Neural progenitor cell (in vitro differentiated cells): ENCODE measurements around the gene MYCN. TPM values are rescaled to one million over a fixed set of nuclear protein-coding genes. Genes with fewer than 3 reads are reported as not detected.

Source experiments
- DNase-seq: peaks from one replicate; pipeline ENCODE4 v3.0.0-alpha.2; 2016; ENCODE audit warnings: low spot score
- H2AFZ ChIP-seq: fragments of 200-600 bp; sonication (generic); replicated peaks from 2 replicates; pipeline ENCODE4 v1.6.1; 2016; ENCODE audit warnings: antibody characterized with exemption
- H3F3A ChIP-seq: fragments of 200-600 bp; sonication (generic); 2 replicates; pipeline ENCODE4 v1.6.1; 2016; ENCODE audit warnings: antibody characterized with exemption, low read depth
- H3K27ac ChIP-seq: fragments of 200-600 bp; sonication (generic); 2 replicates; pipeline ENCODE4 v1.5.1; 2016; ENCODE audit warnings: mild to moderate bottlenecking
- H3K27me3 ChIP-seq: fragments of 200-600 bp; sonication (generic); 2 replicates; pipeline ENCODE4 v1.6.1; 2016; ENCODE audit warnings: mild to moderate bottlenecking, moderate library complexity
- H3K36me3 ChIP-seq: fragments of 200-600 bp; sonication (generic); 2 replicates; pipeline ENCODE4 v1.5.1; 2016
- H3K4me1 ChIP-seq: fragments of 200-600 bp; sonication (generic); 2 replicates; pipeline ENCODE4 v1.6.1; 2016; ENCODE audit warnings: mixed run types
- H3K4me2 ChIP-seq: fragments of 200-600 bp; sonication (generic); 2 replicates; pipeline ENCODE4 v1.6.1; 2016
- H3K4me3 ChIP-seq: fragments of 200-600 bp; sonication (generic); 2 replicates; pipeline ENCODE4 v1.5.1; 2016
- H3K79me2 ChIP-seq: fragments of 200-600 bp; sonication (generic); 2 replicates; pipeline ENCODE4 v1.6.1; 2016; ENCODE audit warnings: low read depth
- H3K9ac ChIP-seq: fragments of 200-600 bp; sonication (generic); 2 replicates; pipeline ENCODE4 v1.6.1; 2016
- H3K9me3 ChIP-seq: fragments of 200-600 bp; sonication (generic); 2 replicates; pipeline ENCODE4 v1.5.1; 2016; ENCODE audit warnings: low read depth
- H4K20me1 ChIP-seq: fragments of 200-600 bp; sonication (generic); 2 replicates; pipeline ENCODE4 v1.6.1; 2016; ENCODE audit warnings: low read depth
- H3K27ac Mint-ChIP-seq: 3 replicates; pipeline ENCODE4 v1.8.0; 2021; ENCODE audit warnings: mixed read lengths
- H3K27me3 Mint-ChIP-seq: 2 replicates; pipeline ENCODE4 v1.8.0; 2022; ENCODE audit warnings: low read depth, mild to moderate bottlenecking, inconsistent platforms, moderate library complexity, mixed read lengths; ENCODE audit not compliant: insufficient read depth
- H3K36me3 Mint-ChIP-seq: 3 replicates; pipeline ENCODE4 v1.8.0; 2021; ENCODE audit warnings: mixed read lengths
- H3K4me1 Mint-ChIP-seq: 3 replicates; pipeline ENCODE4 v1.8.0; 2021; ENCODE audit warnings: mixed read lengths
- H3K4me3 Mint-ChIP-seq: 3 replicates; pipeline ENCODE4 v1.8.0; 2021; ENCODE audit warnings: mild to moderate bottlenecking, moderate library complexity, mixed read lengths
- H3K9me3 Mint-ChIP-seq: 3 replicates; pipeline ENCODE4 v1.8.0; 2020; ENCODE audit warnings: mixed read lengths
- EZH2 ChIP-seq: fragments of 200-600 bp; sonication (generic); IDR thresholded peaks from 2 replicates; pipeline ENCODE4 v1.6.1; 2017; ENCODE audit warnings: antibody characterized with exemption, mild to moderate bottlenecking, moderate library complexity
- EZH2phosphoT487 ChIP-seq: fragments of 200-600 bp; sonication (generic); IDR thresholded peaks from 2 replicates; pipeline ENCODE4 v1.6.1; 2017; ENCODE audit warnings: antibody characterized with exemption
- total RNA-seq: library from RNA; depleted of rRNA; stranded (reverse); fragments of >200 nt; gene quantifications from 2 replicates; pipeline ENCODE4 v1.2.3, GENCODE V29; 2015; ENCODE audit warnings: low replicate concordance
- TF ChIP-seq, protein P1 (sequence below): fragments of 200-600 bp; sonication (generic); IDR thresholded peaks from 2 replicates; pipeline ENCODE4 v1.5.1; 2017; ENCODE audit warnings: antibody characterized with exemption, mild to moderate bottlenecking

Gene MYCN
- total RNA-seq, 1 donor from 2014 or later, result 24.7 TPM

DNA sequence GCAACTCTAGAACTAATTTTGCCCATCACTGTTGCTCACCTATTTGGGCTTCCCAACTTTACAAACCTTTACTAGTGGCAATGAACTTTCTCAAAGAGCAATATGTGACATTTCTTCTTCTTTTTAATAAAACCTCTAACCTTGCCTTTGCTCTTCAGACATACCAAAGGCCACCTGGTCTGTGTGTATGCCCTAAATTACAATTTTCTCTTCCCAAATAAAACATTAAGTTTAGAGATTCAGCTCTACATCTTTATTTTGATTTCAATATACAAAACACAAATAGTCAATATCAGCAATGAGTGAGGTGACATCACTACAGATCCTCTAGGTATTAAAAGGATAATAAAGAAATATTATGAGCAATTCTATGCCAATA is 35.1 kb upstream of the MYCN start:
- Mint-ChIP-seq H3K4me3 (no peak overlapping the region), H3K36me3 (no peaks in the 10 kb centered on the region), H3K4me1 (no peaks in the 10 kb centered on the region), H3K27ac (no peak overlapping the region), H3K9me3 (peaks cover 20% of the 10 kb centered on the region), H3K27me3 (peaks cover 2% of the 10 kb centered on the region)
- Histone ChIP-seq H2AFZ (no peak overlapping the region), H3K9me3 (no peaks in the 10 kb centered on the region), H3K27me3 (no peaks in the 10 kb centered on the region), H3K79me2 (no peaks in the 10 kb centered on the region), H3K4me1 (no peaks in the 10 kb centered on the region), H4K20me1 (no peaks in the 10 kb centered on the region), H3K36me3 (no peaks in the 10 kb centered on the region), H3K4me2 (no peak overlapping the region), H3K4me3 (no peak overlapping the region), H3K27ac (no peak overlapping the region), H3K9ac (no peak overlapping the region), H3F3A (no peaks in the 10 kb centered on the region)
- DNase-seq, result no peak
- TF ChIP-seq, protein P1, sequence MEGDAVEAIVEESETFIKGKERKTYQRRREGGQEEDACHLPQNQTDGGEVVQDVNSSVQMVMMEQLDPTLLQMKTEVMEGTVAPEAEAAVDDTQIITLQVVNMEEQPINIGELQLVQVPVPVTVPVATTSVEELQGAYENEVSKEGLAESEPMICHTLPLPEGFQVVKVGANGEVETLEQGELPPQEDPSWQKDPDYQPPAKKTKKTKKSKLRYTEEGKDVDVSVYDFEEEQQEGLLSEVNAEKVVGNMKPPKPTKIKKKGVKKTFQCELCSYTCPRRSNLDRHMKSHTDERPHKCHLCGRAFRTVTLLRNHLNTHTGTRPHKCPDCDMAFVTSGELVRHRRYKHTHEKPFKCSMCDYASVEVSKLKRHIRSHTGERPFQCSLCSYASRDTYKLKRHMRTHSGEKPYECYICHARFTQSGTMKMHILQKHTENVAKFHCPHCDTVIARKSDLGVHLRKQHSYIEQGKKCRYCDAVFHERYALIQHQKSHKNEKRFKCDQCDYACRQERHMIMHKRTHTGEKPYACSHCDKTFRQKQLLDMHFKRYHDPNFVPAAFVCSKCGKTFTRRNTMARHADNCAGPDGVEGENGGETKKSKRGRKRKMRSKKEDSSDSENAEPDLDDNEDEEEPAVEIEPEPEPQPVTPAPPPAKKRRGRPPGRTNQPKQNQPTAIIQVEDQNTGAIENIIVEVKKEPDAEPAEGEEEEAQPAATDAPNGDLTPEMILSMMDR, result no peak
- no peak for TF ChIP-seq EZH2phosphoT487
- TF ChIP-seq EZH2, result no peak

DNA sequence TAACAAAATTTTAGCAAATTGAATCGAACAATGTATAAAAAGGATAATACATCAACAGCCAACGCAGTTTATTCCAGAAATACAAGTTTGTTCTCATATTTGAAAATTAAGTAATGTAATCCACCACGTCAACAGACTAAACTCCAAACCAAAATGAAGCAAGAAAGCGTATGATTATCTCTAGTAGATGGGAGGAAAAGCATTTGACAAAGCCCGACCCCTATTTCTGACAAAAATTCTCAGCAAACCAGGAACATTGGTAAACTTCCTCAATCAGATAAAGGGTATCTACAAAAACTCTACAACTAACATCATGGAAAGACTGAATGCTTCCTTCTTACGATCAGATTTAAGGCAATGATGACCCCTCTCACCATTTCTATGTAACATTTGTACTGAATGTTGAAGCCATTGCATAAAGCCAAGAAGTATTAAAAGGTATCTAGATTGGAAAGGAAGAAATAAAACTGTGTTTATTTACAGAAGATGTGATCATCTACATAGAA is 34.3 kb upstream of the MYCN start:
- DNase-seq, result no peak
- H3K27ac ChIP-seq, result no peak overlapping the region
- no peaks in the 10 kb centered on the region for H3K79me2 ChIP-seq
- Mint-ChIP-seq H3K9me3 (peaks cover 15% of the 10 kb centered on the region), H3K4me3 (no peak overlapping the region), H3K4me1 (no peaks in the 10 kb centered on the region), H3K27me3 (peaks cover 7% of the 10 kb centered on the region), H3K36me3 (no peaks in the 10 kb centered on the region), H3K27ac (no peak overlapping the region)
- TF ChIP-seq, protein P1, result no peak
- TF ChIP-seq EZH2, result no peak
- no peak for TF ChIP-seq EZH2phosphoT487
- no peaks in the 10 kb centered on the region for H3K36me3 ChIP-seq
- H3F3A ChIP-seq, result no peaks in the 10 kb centered on the region
- H3K4me1 ChIP-seq, result no peaks in the 10 kb centered on the region
- no peak overlapping the region for H3K4me3 ChIP-seq
- H3K4me2 ChIP-seq, result no peak overlapping the region
- no peaks in the 10 kb centered on the region for H3K27me3 ChIP-seq
- no peak overlapping the region for H2AFZ ChIP-seq
- H3K9ac ChIP-seq, result no peak overlapping the region
- no peaks in the 10 kb centered on the region for H4K20me1 ChIP-seq
- no peaks in the 10 kb centered on the region for H3K9me3 ChIP-seq

DNA sequence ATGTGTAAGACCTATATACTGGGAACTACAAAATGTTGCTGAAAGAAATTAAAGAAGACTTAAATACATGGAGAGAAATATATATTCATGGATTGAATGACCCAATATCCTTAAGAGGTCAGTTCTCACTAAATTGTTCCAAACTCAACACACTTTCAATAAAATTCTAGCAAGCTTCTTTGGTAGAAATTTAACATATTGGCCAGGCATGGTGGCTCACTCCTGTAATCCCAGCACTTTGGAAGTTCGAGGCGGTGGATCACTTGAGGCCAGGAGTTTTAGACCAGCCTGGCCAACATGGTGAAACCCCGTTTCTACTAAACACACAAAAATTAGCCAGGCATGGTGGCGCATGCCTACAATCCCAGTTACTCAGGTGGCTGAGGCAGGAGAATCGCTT is 33.6 kb upstream of the MYCN start:
- DNase-seq, result no peak

More for the DNA sequence above, 33.6 kb upstream of the MYCN start:
- Mint-ChIP-seq H3K27me3 (peaks cover 5% of the 10 kb centered on the region), H3K4me1 (no peaks in the 10 kb centered on the region), H3K9me3 (peaks cover 12% of the 10 kb centered on the region), H3K36me3 (no peaks in the 10 kb centered on the region), H3K27ac (no peak overlapping the region), H3K4me3 (no peak overlapping the region)
- H3K4me3 ChIP-seq, result no peak overlapping the region
- H3K27me3 ChIP-seq, result no peaks in the 10 kb centered on the region
- no peak overlapping the region for H3K27ac ChIP-seq
- H2AFZ ChIP-seq, result no peak overlapping the region
- no peaks in the 10 kb centered on the region for H3K4me1 ChIP-seq
- H4K20me1 ChIP-seq, result no peaks in the 10 kb centered on the region
- H3K9ac ChIP-seq, result no peak overlapping the region
- H3K4me2 ChIP-seq, result no peak overlapping the region
- H3K36me3 ChIP-seq, result no peaks in the 10 kb centered on the region
- TF ChIP-seq EZH2phosphoT487 (no peak), EZH2 (no peak)
- TF ChIP-seq, protein P1, result no peak
- H3F3A ChIP-seq, result no peaks in the 10 kb centered on the region
- H3K79me2 ChIP-seq, result no peaks in the 10 kb centered on the region
- H3K9me3 ChIP-seq, result no peaks in the 10 kb centered on the region
